ENCODE data around the gene IPO8.

DNA sequence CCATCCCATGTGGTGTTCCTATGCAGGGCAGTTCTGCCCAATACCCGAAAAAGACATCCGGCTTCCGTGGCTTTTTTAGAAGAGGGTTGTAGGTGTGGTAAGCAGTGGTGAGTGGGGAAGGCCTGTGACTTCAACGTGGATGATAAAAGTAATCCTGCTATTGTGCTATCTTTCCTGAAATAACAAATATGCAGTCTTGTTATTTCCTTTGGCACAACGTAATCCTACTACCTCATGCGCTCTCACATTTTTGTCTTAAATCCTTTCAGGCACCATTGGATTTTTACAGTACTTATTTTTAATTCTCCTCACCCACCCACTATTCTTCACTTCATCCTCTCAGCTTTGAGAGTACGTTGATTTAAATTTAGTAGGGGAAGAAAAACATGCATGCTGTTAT is 96.8 kb downstream of the IPO8 start:
- TF ChIP-seq, protein P1, sequence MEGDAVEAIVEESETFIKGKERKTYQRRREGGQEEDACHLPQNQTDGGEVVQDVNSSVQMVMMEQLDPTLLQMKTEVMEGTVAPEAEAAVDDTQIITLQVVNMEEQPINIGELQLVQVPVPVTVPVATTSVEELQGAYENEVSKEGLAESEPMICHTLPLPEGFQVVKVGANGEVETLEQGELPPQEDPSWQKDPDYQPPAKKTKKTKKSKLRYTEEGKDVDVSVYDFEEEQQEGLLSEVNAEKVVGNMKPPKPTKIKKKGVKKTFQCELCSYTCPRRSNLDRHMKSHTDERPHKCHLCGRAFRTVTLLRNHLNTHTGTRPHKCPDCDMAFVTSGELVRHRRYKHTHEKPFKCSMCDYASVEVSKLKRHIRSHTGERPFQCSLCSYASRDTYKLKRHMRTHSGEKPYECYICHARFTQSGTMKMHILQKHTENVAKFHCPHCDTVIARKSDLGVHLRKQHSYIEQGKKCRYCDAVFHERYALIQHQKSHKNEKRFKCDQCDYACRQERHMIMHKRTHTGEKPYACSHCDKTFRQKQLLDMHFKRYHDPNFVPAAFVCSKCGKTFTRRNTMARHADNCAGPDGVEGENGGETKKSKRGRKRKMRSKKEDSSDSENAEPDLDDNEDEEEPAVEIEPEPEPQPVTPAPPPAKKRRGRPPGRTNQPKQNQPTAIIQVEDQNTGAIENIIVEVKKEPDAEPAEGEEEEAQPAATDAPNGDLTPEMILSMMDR (IDR thresholded peaks at IDR 0.05), result no peak
- TF ChIP-seq POLR2A (IDR thresholded peaks at IDR 0.05), result no peak

Data from prostate gland (tissue), 2 donors.